ENCODE data around the gene ARHGAP22.

- TF ChIP-seq, protein P1, sequence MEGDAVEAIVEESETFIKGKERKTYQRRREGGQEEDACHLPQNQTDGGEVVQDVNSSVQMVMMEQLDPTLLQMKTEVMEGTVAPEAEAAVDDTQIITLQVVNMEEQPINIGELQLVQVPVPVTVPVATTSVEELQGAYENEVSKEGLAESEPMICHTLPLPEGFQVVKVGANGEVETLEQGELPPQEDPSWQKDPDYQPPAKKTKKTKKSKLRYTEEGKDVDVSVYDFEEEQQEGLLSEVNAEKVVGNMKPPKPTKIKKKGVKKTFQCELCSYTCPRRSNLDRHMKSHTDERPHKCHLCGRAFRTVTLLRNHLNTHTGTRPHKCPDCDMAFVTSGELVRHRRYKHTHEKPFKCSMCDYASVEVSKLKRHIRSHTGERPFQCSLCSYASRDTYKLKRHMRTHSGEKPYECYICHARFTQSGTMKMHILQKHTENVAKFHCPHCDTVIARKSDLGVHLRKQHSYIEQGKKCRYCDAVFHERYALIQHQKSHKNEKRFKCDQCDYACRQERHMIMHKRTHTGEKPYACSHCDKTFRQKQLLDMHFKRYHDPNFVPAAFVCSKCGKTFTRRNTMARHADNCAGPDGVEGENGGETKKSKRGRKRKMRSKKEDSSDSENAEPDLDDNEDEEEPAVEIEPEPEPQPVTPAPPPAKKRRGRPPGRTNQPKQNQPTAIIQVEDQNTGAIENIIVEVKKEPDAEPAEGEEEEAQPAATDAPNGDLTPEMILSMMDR (IDR thresholded peaks at IDR 0.05): no peak
- TF ChIP-seq POLR2A (IDR thresholded peaks at IDR 0.05; ENCODE audit: low read depth): no peak
Measured at GRCh38 chr10:48587101-48587500, 17.8 kb downstream of the ARHGAP22 start.
